Calu3 (cell line): ENCODE results near the gene ARHGAP26. TPM values are rescaled to one million over a fixed set of nuclear protein-coding genes. Genes with fewer than 3 reads are reported as not detected.

Experiments
- BruUV-seq: library from RNA; stranded (reverse); fragments of 400-500 nt; replicated peaks from 2 replicates; lab custom pipeline; 2021; lab: Mats Ljungman, UMichigan
- CTCF ChIA-PET: fragments of 300-600 bp; sonication (Branson Sonifier 250); formaldehyde crosslinking; loops from one replicate; lab custom pipeline; 2022; ENCODE audit warnings: antibody characterized with exemption; lab: Charles Lee
- DNase-seq: peaks from one replicate; pipeline ENCODE4 v3.0.0; 2022
- H3K27ac Mint-ChIP-seq: one replicate; pipeline ENCODE4 v1.8.0; 2022; ENCODE audit warnings: mixed read lengths; ENCODE audit not compliant: unreplicated experiment
- H3K27me3 Mint-ChIP-seq: one replicate; pipeline ENCODE4 v1.8.0; 2022; ENCODE audit warnings: mixed read lengths; ENCODE audit not compliant: unreplicated experiment
- H3K36me3 Mint-ChIP-seq: one replicate; pipeline ENCODE4 v1.8.0; 2022; ENCODE audit warnings: mild to moderate bottlenecking, moderate library complexity, mixed read lengths; ENCODE audit not compliant: insufficient read depth, unreplicated experiment
- H3K4me1 Mint-ChIP-seq: one replicate; pipeline ENCODE4 v1.8.0; 2022; ENCODE audit warnings: mild to moderate bottlenecking, low read depth, mixed read lengths; ENCODE audit not compliant: unreplicated experiment
- H3K4me3 Mint-ChIP-seq: one replicate; pipeline ENCODE4 v1.8.0; 2022; ENCODE audit warnings: mild to moderate bottlenecking, low read depth, moderate library complexity, mixed read lengths; ENCODE audit not compliant: unreplicated experiment
- H3K9me3 Mint-ChIP-seq: one replicate; pipeline ENCODE4 v1.8.0; 2022; ENCODE audit warnings: low read depth, mixed read lengths; ENCODE audit not compliant: unreplicated experiment
- intact Hi-C: fragments of 100-400 bp; cut with micrococcal nuclease; formaldehyde crosslinking; loops from one replicate; pipeline ENCODE4 v1.10.0; 2022; ENCODE audit not compliant: unreplicated experiment
- total RNA-seq: library from RNA; stranded (reverse); gene quantifications from 2 replicates; pipeline ENCODE4 v1.2.3, GENCODE V29; 2022
- TF ChIP-seq, protein P1 (sequence below): fragments of 200-600 bp; IDR thresholded peaks from one replicate; pipeline ENCODE4 v1.8.0; 2022; ENCODE audit warnings: antibody characterized with exemption; ENCODE audit not compliant: unreplicated experiment

ARHGAP26 gene
- total RNA-seq, 1 experiment from 2014 or later = 118 TPM

DNA sequence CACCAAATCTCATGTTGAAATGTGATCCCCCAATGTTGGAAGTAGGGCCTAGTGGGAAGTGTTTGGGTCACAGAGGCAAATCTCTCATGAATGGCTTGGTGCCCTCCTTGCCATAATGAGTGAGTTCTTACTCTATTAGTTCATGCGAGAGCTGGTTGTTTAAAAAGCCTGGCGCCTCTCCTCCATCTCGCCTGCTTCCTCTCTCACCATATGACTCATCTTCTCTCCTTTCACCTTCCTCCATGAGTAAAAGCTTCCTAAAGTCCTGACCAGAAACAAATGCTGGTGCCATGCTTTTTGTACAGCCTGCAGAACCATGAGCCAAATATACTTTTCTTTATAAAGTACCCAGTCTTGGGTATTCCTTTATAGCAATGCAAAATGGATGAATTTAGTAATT lies 20.9 kb upstream of the ARHGAP26 start:
- TF ChIP-seq, protein P1, sequence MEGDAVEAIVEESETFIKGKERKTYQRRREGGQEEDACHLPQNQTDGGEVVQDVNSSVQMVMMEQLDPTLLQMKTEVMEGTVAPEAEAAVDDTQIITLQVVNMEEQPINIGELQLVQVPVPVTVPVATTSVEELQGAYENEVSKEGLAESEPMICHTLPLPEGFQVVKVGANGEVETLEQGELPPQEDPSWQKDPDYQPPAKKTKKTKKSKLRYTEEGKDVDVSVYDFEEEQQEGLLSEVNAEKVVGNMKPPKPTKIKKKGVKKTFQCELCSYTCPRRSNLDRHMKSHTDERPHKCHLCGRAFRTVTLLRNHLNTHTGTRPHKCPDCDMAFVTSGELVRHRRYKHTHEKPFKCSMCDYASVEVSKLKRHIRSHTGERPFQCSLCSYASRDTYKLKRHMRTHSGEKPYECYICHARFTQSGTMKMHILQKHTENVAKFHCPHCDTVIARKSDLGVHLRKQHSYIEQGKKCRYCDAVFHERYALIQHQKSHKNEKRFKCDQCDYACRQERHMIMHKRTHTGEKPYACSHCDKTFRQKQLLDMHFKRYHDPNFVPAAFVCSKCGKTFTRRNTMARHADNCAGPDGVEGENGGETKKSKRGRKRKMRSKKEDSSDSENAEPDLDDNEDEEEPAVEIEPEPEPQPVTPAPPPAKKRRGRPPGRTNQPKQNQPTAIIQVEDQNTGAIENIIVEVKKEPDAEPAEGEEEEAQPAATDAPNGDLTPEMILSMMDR = no peak
- BruUV-seq = no TSS peak

DNA sequence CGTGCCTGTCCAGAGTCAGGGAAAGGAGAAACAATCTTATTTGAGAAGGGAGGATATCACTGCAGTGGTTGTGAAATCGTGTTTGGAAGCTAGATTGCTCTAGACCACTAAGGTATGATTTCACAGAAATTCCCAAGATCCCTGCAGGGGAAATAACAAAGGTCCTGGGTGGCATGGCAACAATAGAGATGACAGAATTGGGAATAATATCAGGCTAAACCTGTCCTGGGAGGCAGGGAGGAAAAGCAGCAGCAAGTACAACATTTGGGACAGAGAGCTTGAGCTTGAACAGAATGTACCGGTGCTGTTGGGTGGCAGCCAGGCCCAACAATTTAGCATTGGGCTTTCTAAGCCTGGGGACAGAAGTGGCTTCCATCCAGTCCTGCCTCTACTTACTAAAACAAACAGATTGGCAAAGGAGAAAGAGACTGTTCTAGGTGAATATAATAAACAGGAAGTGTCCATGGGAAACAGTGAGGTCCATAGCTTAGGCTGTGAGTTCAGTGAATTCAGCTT lies 17.0 kb upstream of the ARHGAP26 start:
- CTCF ChIA-PET = interaction anchor here (0.7 to 1.3 kb wide), 6 partner anchors 15 to 135 kb away, joined by 3 to 4 read pairs (median 4); no protein-coding TSS in a partner anchor
- Mint-ChIP-seq H3K36me3 (peaks cover 12% of the 10 kb centered on the region), H3K4me3 (no peak overlapping the region), H3K27me3 (no peaks in the 10 kb centered on the region), H3K9me3 (no peaks in the 10 kb centered on the region), H3K27ac (no peak overlapping the region), H3K4me1 (peaks cover 43% of the 10 kb centered on the region)
- BruUV-seq = no TSS peak
- intact Hi-C loops = no loop called here
- no peak for DNase-seq
- TF ChIP-seq, protein P1 = no peak

More for the DNA sequence above, 20.9 kb upstream of the ARHGAP26 start:
- Mint-ChIP-seq H3K9me3 (no peaks in the 10 kb centered on the region), H3K27ac (peak overlapping the region; percentile 87), H3K4me3 (no peak overlapping the region), H3K27me3 (no peaks in the 10 kb centered on the region), H3K4me1 (peaks cover 41% of the 10 kb centered on the region), H3K36me3 (peaks cover 16% of the 10 kb centered on the region)
- intact Hi-C loops = loop anchor here (2.0 kb wide), 1 partner anchor 33 kb away; no protein-coding TSS in a partner anchor
- DNase-seq = no peak
- CTCF ChIA-PET = interaction anchor here (1.0 to 3.6 kb wide), 12 partner anchors 22 to 164 kb away, joined by 3 to 31 read pairs (median 10); partner anchors contain the start of gene ARHGAP26

DNA sequence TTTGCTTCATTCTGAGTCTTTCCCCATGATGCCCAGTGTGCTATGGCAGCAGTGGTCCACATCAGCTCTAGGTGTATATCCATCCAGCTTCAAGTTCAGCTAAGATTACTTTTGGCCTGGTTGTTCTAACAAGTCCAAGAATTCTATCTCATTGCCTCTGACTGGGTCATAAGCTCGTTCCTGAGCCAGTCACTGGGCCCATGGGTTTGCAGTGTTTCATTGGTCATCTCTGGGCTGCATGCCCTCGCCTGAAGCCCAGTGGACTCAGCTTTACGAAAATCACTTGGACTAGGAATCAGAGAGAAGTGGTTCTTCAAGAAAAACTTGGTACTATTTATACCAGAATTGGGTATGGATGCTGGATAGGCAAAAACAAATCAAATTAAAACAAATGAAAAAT lies 16.1 kb upstream of the ARHGAP26 start:
- BruUV-seq = no TSS peak
- DNase-seq = no peak
- peaks cover 5% of the 10 kb centered on the region for H3K36me3 Mint-ChIP-seq
- TF ChIP-seq, protein P1 = no peak
- H3K4me3 Mint-ChIP-seq = no peak overlapping the region
- H3K27me3 Mint-ChIP-seq = no peaks in the 10 kb centered on the region
- H3K27ac Mint-ChIP-seq = no peak overlapping the region
- intact Hi-C loops = no loop called here
- H3K4me1 Mint-ChIP-seq = peaks cover 35% of the 10 kb centered on the region
- CTCF ChIA-PET = interaction anchor here (0.8 to 1.3 kb wide), 4 partner anchors 14 to 73 kb away, joined by 3 to 4 read pairs (median 3); no protein-coding TSS in a partner anchor
- no peaks in the 10 kb centered on the region for H3K9me3 Mint-ChIP-seq

DNA sequence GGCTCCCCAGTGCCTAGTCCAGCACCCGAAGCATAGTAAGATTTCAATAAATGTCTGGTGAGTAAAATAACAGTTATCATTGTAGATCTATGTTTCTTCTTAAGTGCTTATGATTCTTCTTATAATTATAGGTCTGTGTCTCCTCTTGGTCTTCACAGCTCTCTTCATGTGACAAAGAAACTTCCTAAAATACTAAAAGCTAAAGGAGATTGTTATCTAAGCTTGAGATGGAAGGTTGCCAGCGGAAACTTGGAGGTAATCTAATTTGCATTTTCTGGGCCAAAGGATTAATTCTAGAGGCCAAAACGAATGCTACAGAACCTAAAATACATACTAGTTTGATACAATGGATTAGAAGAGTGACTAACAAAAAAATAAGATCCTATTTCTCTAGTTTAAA lies 13.6 kb upstream of the ARHGAP26 start:
- Mint-ChIP-seq H3K4me1 (peaks cover 25% of the 10 kb centered on the region), H3K27ac (no peak overlapping the region), H3K4me3 (no peak overlapping the region), H3K27me3 (no peaks in the 10 kb centered on the region), H3K9me3 (no peaks in the 10 kb centered on the region), H3K36me3 (no peaks in the 10 kb centered on the region)
- no TSS peak for BruUV-seq
- no peak for DNase-seq
- TF ChIP-seq, protein P1 = no peak
- CTCF ChIA-PET = no interaction called here
- intact Hi-C loops = no loop called here
